ENCODE results near the gene CITED4.

CITED4 gene

GRCh38 chr1:40820911-40821693 lies 41.1 kb downstream of the CITED4 start:
- no peaks in the 10 kb centered on the region for H3K36me3 ChIP-seq (ENCODE audit: insufficient read depth, low read length)
- peaks cover 12% of the 10 kb centered on the region for H3K4me1 ChIP-seq (ENCODE audit: control insufficient read depth, insufficient read depth, low read length, unreplicated experiment)
- no peak overlapping the region for H2AFZ ChIP-seq (ENCODE audit: low read length, unreplicated experiment)

GRCh38 chr1:40820251-40820797 lies 41.8 kb downstream of the CITED4 start:
- Histone ChIP-seq H3K27ac (ENCODE audit: low read depth, low read length) (no peak overlapping the region), H3K4me3 (ENCODE audit: low read depth, low read length) (no peak overlapping the region), H2AFZ (ENCODE audit: low read length, unreplicated experiment) (no peak overlapping the region), H3K27me3 (ENCODE audit: insufficient read depth, low read length) (peaks cover 21% of the 10 kb centered on the region), H3K4me1 (ENCODE audit: control insufficient read depth, insufficient read depth, low read length, unreplicated experiment) (peaks cover 11% of the 10 kb centered on the region), H3K79me2 (ENCODE audit: control insufficient read depth, insufficient read depth, low read length, unreplicated experiment) (no peaks in the 10 kb centered on the region), H3K36me3 (ENCODE audit: insufficient read depth, low read length) (no peaks in the 10 kb centered on the region)

More at GRCh38 chr1:40820911-40821693, 41.1 kb downstream of the CITED4 start:
- H3K4me3 ChIP-seq (ENCODE audit: low read depth, low read length): no peak overlapping the region
- H3K27me3 ChIP-seq (ENCODE audit: insufficient read depth, low read length): peaks cover 21% of the 10 kb centered on the region
- H3K27ac ChIP-seq (ENCODE audit: low read depth, low read length): no peak overlapping the region
- H3K79me2 ChIP-seq (ENCODE audit: control insufficient read depth, insufficient read depth, low read length, unreplicated experiment): no peaks in the 10 kb centered on the region

GRCh38 chr1:40819101-40819500 lies 43.1 kb downstream of the CITED4 start:
- Histone ChIP-seq H3K36me3 (ENCODE audit: insufficient read depth, low read length) (no peaks in the 10 kb centered on the region), H3K27ac (ENCODE audit: low read depth, low read length) (no peak overlapping the region), H3K27me3 (ENCODE audit: insufficient read depth, low read length) (peaks cover 21% of the 10 kb centered on the region), H3K4me3 (ENCODE audit: low read depth, low read length) (0 out of 2 replicates have a peak overlapping the region, but pooled peaks have one; percentile 69), H3K79me2 (ENCODE audit: control insufficient read depth, insufficient read depth, low read length, unreplicated experiment) (no peaks in the 10 kb centered on the region), H3K4me1 (ENCODE audit: control insufficient read depth, insufficient read depth, low read length, unreplicated experiment) (no peaks in the 10 kb centered on the region), H2AFZ (ENCODE audit: low read length, unreplicated experiment) (no peak overlapping the region)

GRCh38 chr1:40818264-40818961 lies 43.8 kb downstream of the CITED4 start:
- H3K36me3 ChIP-seq (ENCODE audit: insufficient read depth, low read length): no peaks in the 10 kb centered on the region
- peak overlapping the region; percentile 69 for H3K4me3 ChIP-seq (ENCODE audit: low read depth, low read length)
- H2AFZ ChIP-seq (ENCODE audit: low read length, unreplicated experiment): no peak overlapping the region
- no peak overlapping the region for H3K27ac ChIP-seq (ENCODE audit: low read depth, low read length)
- no peaks in the 10 kb centered on the region for H3K4me1 ChIP-seq (ENCODE audit: control insufficient read depth, insufficient read depth, low read length, unreplicated experiment)
- no peaks in the 10 kb centered on the region for H3K79me2 ChIP-seq (ENCODE audit: control insufficient read depth, insufficient read depth, low read length, unreplicated experiment)
- H3K27me3 ChIP-seq (ENCODE audit: insufficient read depth, low read length): peaks cover 21% of the 10 kb centered on the region

- H2AFZ ChIP-seq (ENCODE audit: low read length, unreplicated experiment): no peak overlapping the region
Measured at GRCh38 chr1:40817791-40818263, 44.3 kb downstream of the CITED4 start.

GRCh38 chr1:40815420-40815819 lies 46.7 kb downstream of the CITED4 start:
- no peaks in the 10 kb centered on the region for H3K79me2 ChIP-seq (ENCODE audit: control insufficient read depth, insufficient read depth, low read length, unreplicated experiment)
- H3K4me3 ChIP-seq (ENCODE audit: low read depth, low read length): no peak overlapping the region
- no peak overlapping the region for H2AFZ ChIP-seq (ENCODE audit: low read length, unreplicated experiment)
- H3K27me3 ChIP-seq (ENCODE audit: insufficient read depth, low read length): peaks cover 24% of the 10 kb centered on the region
- no peaks in the 10 kb centered on the region for H3K4me1 ChIP-seq (ENCODE audit: control insufficient read depth, insufficient read depth, low read length, unreplicated experiment)
- no peak overlapping the region for H3K27ac ChIP-seq (ENCODE audit: low read depth, low read length)
- H3K36me3 ChIP-seq (ENCODE audit: insufficient read depth, low read length): no peaks in the 10 kb centered on the region

More at GRCh38 chr1:40817791-40818263, 44.3 kb downstream of the CITED4 start:
- no peak overlapping the region for H3K4me3 ChIP-seq (ENCODE audit: low read depth, low read length)
- H3K36me3 ChIP-seq (ENCODE audit: insufficient read depth, low read length): no peaks in the 10 kb centered on the region
- H3K4me1 ChIP-seq (ENCODE audit: control insufficient read depth, insufficient read depth, low read length, unreplicated experiment): no peaks in the 10 kb centered on the region
- H3K27ac ChIP-seq (ENCODE audit: low read depth, low read length): no peak overlapping the region
- no peaks in the 10 kb centered on the region for H3K79me2 ChIP-seq (ENCODE audit: control insufficient read depth, insufficient read depth, low read length, unreplicated experiment)
- H3K27me3 ChIP-seq (ENCODE audit: insufficient read depth, low read length): peaks cover 21% of the 10 kb centered on the region
